OCI-LY1 (cell line): ENCODE results near the gene TMEM143.

Source experiments
- H2AFZ ChIP-seq: fragments of 200-600 bp; sonication (generic), shearing (Covaris generic); 2 replicates; pipeline ENCODE4 v1.6.0; 2014; ENCODE audit warnings: antibody characterized with exemption, mild to moderate bottlenecking, low read length
- H3F3A ChIP-seq: fragments of 200-600 bp; sonication (generic), shearing (Covaris generic); 2 replicates; pipeline ENCODE4 v1.6.0; 2014; ENCODE audit warnings: mild to moderate bottlenecking, antibody characterized with exemption, low read length, moderate library complexity; ENCODE audit not compliant: insufficient read depth
- H3K27ac ChIP-seq: fragments of 200-600 bp; sonication (generic); 2 replicates; pipeline ENCODE4 v1.5.1; 2014; ENCODE audit warnings: low read length, mixed run types, mild to moderate bottlenecking, low read depth; ENCODE audit not compliant: poor library complexity, severe bottlenecking
- H3K27me3 ChIP-seq: fragments of 200-600 bp; sonication (generic); 2 replicates; pipeline ENCODE4 v1.6.0; 2014; ENCODE audit warnings: antibody characterized with exemption, mild to moderate bottlenecking, low read length, moderate library complexity; ENCODE audit not compliant: insufficient read depth
- H3K36me3 ChIP-seq: fragments of 200-600 bp; sonication (generic); 2 replicates; pipeline ENCODE4 v1.6.1; 2014; ENCODE audit warnings: mild to moderate bottlenecking, antibody characterized with exemption, low read length, moderate library complexity, mixed read lengths; ENCODE audit not compliant: insufficient read depth
- H3K4me1 ChIP-seq: fragments of 200-600 bp; sonication (generic); 2 replicates; pipeline ENCODE4 v1.5.1; 2014; ENCODE audit warnings: mild to moderate bottlenecking, low read length, moderate library complexity; ENCODE audit not compliant: insufficient read depth, severe bottlenecking
- H3K4me2 ChIP-seq: fragments of 200-600 bp; sonication (generic), shearing (Covaris generic); 2 replicates; pipeline ENCODE4 v1.6.1; 2014; ENCODE audit warnings: low read length
- H3K4me3 ChIP-seq: fragments of 200-600 bp; sonication (generic); 2 replicates; pipeline ENCODE4 v1.5.1; 2014; ENCODE audit warnings: low read length, low read depth, mild to moderate bottlenecking, mixed read lengths; ENCODE audit not compliant: poor library complexity, severe bottlenecking
- H3K79me2 ChIP-seq: fragments of 200-600 bp; shearing (Covaris generic); 2 replicates; pipeline ENCODE4 v1.6.1; 2016; ENCODE audit warnings: mixed run types, low read length, mixed read lengths; ENCODE audit not compliant: insufficient read depth
- H3K9ac ChIP-seq: fragments of 200-600 bp; sonication (generic), shearing (Covaris generic); 2 replicates; pipeline ENCODE4 v1.6.1; 2014; ENCODE audit warnings: mild to moderate bottlenecking, low read length, mixed read lengths
- H3K9me2 ChIP-seq: fragments of 200-600 bp; sonication (generic), shearing (Covaris generic); 2 replicates; pipeline ENCODE4 v1.6.1; 2014; ENCODE audit warnings: low read depth, mild to moderate bottlenecking, low read length, mixed read lengths
- H3K9me3 ChIP-seq: fragments of 200-600 bp; shearing (Covaris generic); 2 replicates; pipeline ENCODE4 v1.6.1; 2014; ENCODE audit warnings: low read length, mixed read lengths
- H4K20me1 ChIP-seq: fragments of 200-600 bp; sonication (generic), shearing (Covaris generic); 2 replicates; pipeline ENCODE4 v1.6.0; 2016; ENCODE audit warnings: mild to moderate bottlenecking, low read length; ENCODE audit not compliant: insufficient read depth
- CTCF ChIP-seq: fragments of 200-600 bp; sonication (generic), shearing (Covaris generic); IDR thresholded peaks from 2 replicates; pipeline ENCODE4 v1.5.1; 2017; ENCODE audit warnings: mild to moderate bottlenecking, antibody characterized with exemption, low read length, moderate library complexity, mixed read lengths
- EZH2 ChIP-seq: fragments of 200-600 bp; sonication (generic), shearing (Covaris generic); IDR thresholded peaks from 2 replicates; pipeline ENCODE4 v1.8.0; 2017; ENCODE audit warnings: borderline replicate concordance, mixed run types, mild to moderate bottlenecking, antibody characterized with exemption, low read length, moderate library complexity, mixed read lengths

Gene TMEM143

GRCh38 chr19:48341515-48342413, 22.0 kb downstream of the TMEM143 start:
- no peaks in the 10 kb centered on the region for H3K9me3 ChIP-seq
- H3K27ac ChIP-seq: no peak overlapping the region
- TF ChIP-seq CTCF (no peak), EZH2 (no peak)
- no peaks in the 10 kb centered on the region for H3K36me3 ChIP-seq
- H2AFZ ChIP-seq: no peak overlapping the region
- no peaks in the 10 kb centered on the region for H3K9me2 ChIP-seq
- no peaks in the 10 kb centered on the region for H3K4me1 ChIP-seq
- no peaks in the 10 kb centered on the region for H3K79me2 ChIP-seq
- no peaks in the 10 kb centered on the region for H3F3A ChIP-seq
- H3K27me3 ChIP-seq: no peaks in the 10 kb centered on the region
- H4K20me1 ChIP-seq: no peaks in the 10 kb centered on the region
- H3K4me2 ChIP-seq: no peak overlapping the region
- H3K4me3 ChIP-seq: no peak overlapping the region
- H3K9ac ChIP-seq: no peak overlapping the region

GRCh38 chr19:48340995-48341394, 22.7 kb downstream of the TMEM143 start:
- no peaks in the 10 kb centered on the region for H4K20me1 ChIP-seq
- H3K27ac ChIP-seq: no peak overlapping the region
- no peaks in the 10 kb centered on the region for H3K9me3 ChIP-seq
- no peaks in the 10 kb centered on the region for H3F3A ChIP-seq
- no peaks in the 10 kb centered on the region for H3K9me2 ChIP-seq
- no peak overlapping the region for H3K4me3 ChIP-seq
- H3K9ac ChIP-seq: no peak overlapping the region
- no peaks in the 10 kb centered on the region for H3K4me1 ChIP-seq
- no peaks in the 10 kb centered on the region for H3K36me3 ChIP-seq
- H3K27me3 ChIP-seq: no peaks in the 10 kb centered on the region
- TF ChIP-seq EZH2 (no peak), CTCF (no peak)
- no peak overlapping the region for H3K4me2 ChIP-seq
- H3K79me2 ChIP-seq: no peaks in the 10 kb centered on the region
- no peak overlapping the region for H2AFZ ChIP-seq

- H3K9ac ChIP-seq: no peak overlapping the region
- no peaks in the 10 kb centered on the region for H3F3A ChIP-seq
- no peaks in the 10 kb centered on the region for H3K36me3 ChIP-seq
- TF ChIP-seq CTCF (no peak), EZH2 (no peak)
- H4K20me1 ChIP-seq: no peaks in the 10 kb centered on the region
- H3K4me2 ChIP-seq: no peak overlapping the region
- no peaks in the 10 kb centered on the region for H3K79me2 ChIP-seq
- no peak overlapping the region for H2AFZ ChIP-seq
- no peaks in the 10 kb centered on the region for H3K9me3 ChIP-seq
- H3K27ac ChIP-seq: no peak overlapping the region
- no peaks in the 10 kb centered on the region for H3K27me3 ChIP-seq
- H3K4me1 ChIP-seq: peaks cover 10% of the 10 kb centered on the region
- no peak overlapping the region for H3K4me3 ChIP-seq
- no peaks in the 10 kb centered on the region for H3K9me2 ChIP-seq
These were observed 24.8 kb downstream of the TMEM143 start for GRCh38 chr19:48338802-48339503.
